Uterus (tissue), 4 donors: Measurements from ENCODE around the gene SERHL2. TPM values are rescaled to one million over a fixed set of nuclear protein-coding genes. Genes with fewer than 3 reads are reported as not detected.
A peak's percentile ranks its signal among the peaks of the same experiment; 100 is the strongest.
"Not testable (repeated sequence)": the region's sequence is repeated elsewhere in the genome, so short reads cannot be mapped to it uniquely, and the experiment has no call there.

Source experiments
- DNase-seq, 2 donors: peaks; one replicate each; pipeline ENCODE4 v3.0.0-alpha.2; 2019 to 2020
- H3K27ac ChIP-seq, 2 donors: fragments of 200-600 bp; sonication (generic); 1 replicate in 1 of 2; 2 replicates in 1 of 2; pipeline ENCODE4 v1.5.1; 2016 to 2018
- H3K27me3 ChIP-seq, 2 donors: fragments of 200-600 bp; sonication (generic); one replicate each; pipeline ENCODE4 v1.5.1; 2018 to 2019; ENCODE audit warnings: control low read depth in 1 of 2
- H3K36me3 ChIP-seq, 2 donors: fragments of 200-600 bp; sonication (generic); one replicate each; pipeline ENCODE4 v1.5.1; 2019; ENCODE audit warnings: control low read depth in 1 of 2
- H3K4me1 ChIP-seq, 2 donors: fragments of 200-600 bp; sonication (generic); one replicate each; pipeline ENCODE4 v1.5.1; 2018 to 2019; ENCODE audit warnings: control low read depth in 1 of 2
- H3K4me3 ChIP-seq, 2 donors: fragments of 200-600 bp; sonication (generic); 1 replicate in 1 of 2; 2 replicates in 1 of 2; pipeline ENCODE4 v1.5.1; 2018 to 2019; ENCODE audit warnings: mild to moderate bottlenecking in 1 of 2
- H3K9me3 ChIP-seq, 2 donors: fragments of 200-600 bp; sonication (generic); one replicate each; pipeline ENCODE4 v1.5.1; 2019; ENCODE audit warnings: control low read depth in 1 of 2
- POLR2A ChIP-seq, 2 donors: fragments of 450-650 bp; IDR thresholded peaks; one replicate each; pipeline ENCODE4 v1.6.1; 2016; ENCODE audit warnings: antibody characterized with exemption in 2 of 2, mild to moderate bottlenecking in 1 of 2, moderate library complexity in 1 of 2
- intact Hi-C: fragments of 100-400 bp; cut with DNase I; formaldehyde crosslinking; loops from one replicate; pipeline ENCODE4 v1.15.1; 2023; ENCODE audit warnings: low total_unique reads
- total RNA-seq, 4 donors: library from RNA; depleted of rRNA in 3 of 4; stranded (reverse); fragments of >200 nt in 3 of 4; gene quantifications; one replicate each; pipeline versions ENCODE4 v1.1.0 to v1.2.4, GENCODE V29; 2014 to 2023
- TF ChIP-seq, protein P1 (sequence below), 4 experiments: fragments of 200-600 bp in 2 of 4; fragments of 450-650 bp in 2 of 4; sonication (generic) in 2 of 4; IDR thresholded peaks; one replicate each; pipeline ENCODE4 v1.5.1; 2016 to 2019; ENCODE audit warnings: antibody characterized with exemption in 4 of 4, mild to moderate bottlenecking in 2 of 4, moderate library complexity in 1 of 4
- donor health status: DM: yes; HTN: yes; CAD: no.

The SERHL2 gene
- total RNA-seq, 4 donors from 2014 or later: 3.6 to 9.9 (median 6.7) TPM

DNA sequence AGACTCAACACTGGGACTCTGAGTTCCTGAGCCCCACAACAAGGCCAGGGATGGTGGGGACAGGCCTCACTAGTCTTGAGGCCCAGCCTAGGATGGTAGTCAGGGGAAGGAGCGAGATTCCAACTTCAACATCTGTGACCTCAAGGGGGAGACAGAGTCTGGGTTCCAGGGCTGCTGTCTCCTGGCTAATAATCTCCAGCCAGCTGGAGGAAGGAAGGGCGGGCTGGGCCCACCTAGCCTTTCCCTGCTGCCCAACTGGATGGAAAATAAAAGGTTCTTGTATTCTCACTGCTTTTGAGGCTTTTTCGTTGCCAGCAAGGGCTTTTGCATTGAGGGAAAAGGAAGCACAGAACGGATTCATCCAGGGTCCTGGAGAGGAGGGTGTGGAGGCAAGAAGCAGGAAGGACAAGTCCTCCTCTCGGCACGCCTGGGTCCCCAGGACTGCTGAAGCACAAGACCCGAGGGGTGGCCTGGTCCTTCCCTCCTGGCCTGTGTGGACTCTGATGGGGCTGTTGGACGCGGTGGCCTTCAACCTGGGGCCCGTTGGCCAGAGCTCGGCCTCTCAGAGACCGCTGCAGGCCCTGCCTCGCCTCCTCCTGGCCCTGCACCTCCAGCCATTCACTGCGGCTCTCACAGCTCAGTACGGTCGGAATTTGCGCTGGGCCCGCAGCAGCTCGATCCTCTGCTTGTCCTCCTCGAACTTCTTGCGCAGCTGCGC is 41.3 kb upstream of the SERHL2 start:
- H3K36me3 ChIP-seq, H3K4me1 ChIP-seq, H3K27me3 ChIP-seq, intact Hi-C loops, H3K9me3 ChIP-seq, H3K4me3 ChIP-seq: not testable (repeated sequence)
- H3K27ac ChIP-seq: peak overlapping the region; percentile 20 to 26
- DNase-seq: peak; percentile 33 to 39
- TF ChIP-seq, protein P1, sequence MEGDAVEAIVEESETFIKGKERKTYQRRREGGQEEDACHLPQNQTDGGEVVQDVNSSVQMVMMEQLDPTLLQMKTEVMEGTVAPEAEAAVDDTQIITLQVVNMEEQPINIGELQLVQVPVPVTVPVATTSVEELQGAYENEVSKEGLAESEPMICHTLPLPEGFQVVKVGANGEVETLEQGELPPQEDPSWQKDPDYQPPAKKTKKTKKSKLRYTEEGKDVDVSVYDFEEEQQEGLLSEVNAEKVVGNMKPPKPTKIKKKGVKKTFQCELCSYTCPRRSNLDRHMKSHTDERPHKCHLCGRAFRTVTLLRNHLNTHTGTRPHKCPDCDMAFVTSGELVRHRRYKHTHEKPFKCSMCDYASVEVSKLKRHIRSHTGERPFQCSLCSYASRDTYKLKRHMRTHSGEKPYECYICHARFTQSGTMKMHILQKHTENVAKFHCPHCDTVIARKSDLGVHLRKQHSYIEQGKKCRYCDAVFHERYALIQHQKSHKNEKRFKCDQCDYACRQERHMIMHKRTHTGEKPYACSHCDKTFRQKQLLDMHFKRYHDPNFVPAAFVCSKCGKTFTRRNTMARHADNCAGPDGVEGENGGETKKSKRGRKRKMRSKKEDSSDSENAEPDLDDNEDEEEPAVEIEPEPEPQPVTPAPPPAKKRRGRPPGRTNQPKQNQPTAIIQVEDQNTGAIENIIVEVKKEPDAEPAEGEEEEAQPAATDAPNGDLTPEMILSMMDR (IDR thresholded peaks at IDR 0.05): peak in 3 of 4 experiments; percentile 26 to 57 (median 32)

DNA sequence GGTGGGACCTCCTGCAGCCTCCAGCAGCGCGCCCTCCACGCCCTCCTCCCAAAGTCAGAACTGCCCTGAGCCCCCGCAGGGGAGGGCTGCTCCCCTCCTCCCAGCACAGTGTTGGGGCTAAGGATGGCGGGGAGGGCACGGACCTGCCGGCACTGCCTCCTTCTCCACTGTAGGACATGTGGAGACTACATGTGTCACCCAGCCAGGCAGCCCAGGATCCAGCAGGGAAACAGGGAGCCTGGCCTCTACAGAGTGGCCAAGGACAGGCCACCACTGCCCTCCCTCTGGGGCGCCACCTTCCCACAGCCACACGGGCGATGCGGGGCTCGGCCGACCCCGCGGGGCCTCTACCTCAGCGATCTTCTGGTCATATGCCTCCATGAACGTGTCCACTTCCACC is 39.4 kb upstream of the SERHL2 start:
- DNase-seq, intact Hi-C loops: not testable (repeated sequence)

DNA sequence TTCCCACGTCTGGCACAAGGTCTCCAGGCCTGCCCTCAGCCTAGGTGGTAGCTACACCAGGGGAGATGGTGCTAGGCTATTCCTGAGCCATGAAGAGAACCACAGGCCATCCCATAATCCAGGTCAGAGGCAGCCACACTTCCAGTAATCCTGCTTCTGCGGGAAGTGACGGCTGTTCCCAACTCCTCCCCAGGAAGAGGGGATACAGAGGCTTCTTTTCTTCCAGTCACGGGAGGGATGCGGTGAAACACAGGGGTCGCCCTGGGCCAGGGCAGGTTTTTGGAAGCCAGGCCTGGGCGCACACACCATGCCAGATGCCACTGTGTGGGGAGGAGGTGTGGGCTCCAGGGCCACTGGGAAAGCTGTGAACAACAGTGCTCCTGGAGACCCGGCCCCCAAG is 38.5 kb upstream of the SERHL2 start:
- H3K36me3 ChIP-seq, DNase-seq, intact Hi-C loops: not testable (repeated sequence)

More for the DNA sequence above, 39.4 kb upstream of the SERHL2 start:
- not testable (repeated sequence) for H3K36me3 ChIP-seq, H3K27ac ChIP-seq, H3K9me3 ChIP-seq, H3K4me1 ChIP-seq, H3K27me3 ChIP-seq, H3K4me3 ChIP-seq

DNA sequence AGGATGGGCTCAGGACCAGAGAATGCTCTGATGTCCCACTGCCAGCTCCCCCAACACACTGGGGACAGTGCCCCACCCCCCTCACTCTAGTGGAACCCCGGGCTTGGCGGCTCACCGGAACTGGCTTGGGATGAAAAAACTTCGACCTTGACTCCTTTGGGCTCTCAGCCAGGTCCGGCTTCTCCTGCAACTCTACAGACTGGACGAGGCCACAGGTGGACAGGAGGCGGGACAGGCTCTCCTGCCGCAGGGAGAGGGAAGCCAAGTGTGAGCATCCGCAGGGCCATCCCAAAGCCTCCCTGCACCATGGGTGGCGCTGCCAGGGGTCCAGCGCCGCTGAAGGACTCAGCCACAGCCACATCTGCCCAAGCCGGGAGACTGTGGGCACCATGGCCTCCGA is 37.9 kb upstream of the SERHL2 start:
- no peak overlapping the region for H3K27ac ChIP-seq
- H3K36me3 ChIP-seq: no peaks in the 10 kb centered on the region
- no peaks in the 10 kb centered on the region for H3K4me1 ChIP-seq
- H3K9me3 ChIP-seq: no peaks in the 10 kb centered on the region
- H3K27me3 ChIP-seq: no peaks in the 10 kb centered on the region
- DNase-seq: no peak
- TF ChIP-seq, protein P1 (IDR thresholded peaks at IDR 0.05): no peak
- no peak for TF ChIP-seq POLR2A (IDR thresholded peaks at IDR 0.05)
- H3K4me3 ChIP-seq: no peak overlapping the region
- intact Hi-C loops: no loop called here

More for the DNA sequence above, 38.5 kb upstream of the SERHL2 start:
- not testable (repeated sequence) for H3K4me1 ChIP-seq, H3K27ac ChIP-seq, H3K4me3 ChIP-seq, H3K27me3 ChIP-seq, H3K9me3 ChIP-seq

DNA sequence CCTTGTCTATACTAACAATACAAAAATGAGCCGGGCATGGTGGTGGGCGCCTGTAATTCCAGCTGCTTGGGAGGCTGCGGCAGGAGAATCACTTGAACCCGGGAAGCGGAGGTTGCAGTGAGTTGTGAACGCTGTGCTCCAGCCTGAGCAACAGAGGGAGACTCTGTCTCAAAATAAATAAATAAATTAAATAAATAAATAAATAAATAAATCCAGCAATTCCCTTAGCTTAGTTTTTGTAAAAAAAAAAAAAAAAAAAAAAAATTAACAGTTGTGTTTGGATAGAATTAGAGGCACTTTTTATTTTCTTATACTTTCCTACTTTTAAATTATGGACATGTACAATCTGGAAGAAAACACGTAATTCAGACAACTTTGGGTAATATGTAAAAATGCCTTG is 36.7 kb upstream of the SERHL2 start:
- H3K4me3 ChIP-seq, H3K36me3 ChIP-seq, H3K27ac ChIP-seq, H3K27me3 ChIP-seq, H3K9me3 ChIP-seq, H3K4me1 ChIP-seq, intact Hi-C loops, DNase-seq: not testable (repeated sequence)

DNA sequence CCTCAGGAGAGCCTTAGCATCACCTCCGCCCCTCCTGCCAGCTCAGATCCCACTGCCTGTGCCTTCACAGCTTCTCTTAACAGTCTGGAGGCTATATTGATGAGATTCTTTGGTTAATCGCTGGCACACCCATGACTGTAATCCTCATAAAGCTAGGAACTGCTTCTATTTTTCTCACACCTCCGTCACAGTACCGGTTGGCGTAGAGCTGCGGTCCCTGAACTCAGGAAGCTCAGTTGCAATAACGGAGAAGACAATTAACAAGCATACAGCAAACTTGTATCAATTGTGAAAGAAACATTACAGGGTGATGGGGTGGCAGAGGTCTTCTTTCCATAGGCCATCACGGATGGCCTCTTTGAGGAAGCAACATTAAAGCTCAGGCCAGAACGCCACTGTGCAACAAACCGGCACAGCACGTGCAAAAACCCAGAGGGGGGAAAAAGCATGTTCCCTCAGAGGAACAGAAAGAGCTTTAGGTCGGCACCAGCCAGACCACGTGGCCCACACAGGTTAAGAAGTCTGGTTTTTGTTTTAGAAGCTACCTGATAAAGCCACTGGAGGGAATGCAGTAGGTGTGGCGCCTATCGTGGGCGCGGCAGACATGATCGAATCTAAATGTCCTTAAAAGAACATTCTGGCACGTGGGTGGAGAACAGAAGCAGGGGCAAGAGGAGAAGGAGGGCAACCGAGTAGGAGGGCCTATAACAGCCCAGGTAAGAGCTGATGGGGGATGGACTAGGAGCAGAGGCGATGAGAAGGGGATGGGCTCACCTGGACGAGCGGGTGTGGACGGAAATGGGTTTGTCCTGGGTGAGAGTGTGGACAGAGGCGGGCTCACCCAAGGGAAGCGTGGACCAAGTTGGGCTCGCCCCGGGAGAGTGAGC is 34.9 kb upstream of the SERHL2 start:
- H3K27ac ChIP-seq: peak overlapping the region; percentile 80 to 81
- not testable (repeated sequence) for H3K27me3 ChIP-seq
- peak overlapping the region; percentile 86 to 91 for H3K4me3 ChIP-seq

More for the DNA sequence above, 34.9 kb upstream of the SERHL2 start:
- H3K9me3 ChIP-seq, DNase-seq, intact Hi-C loops, H3K36me3 ChIP-seq, H3K4me1 ChIP-seq: not testable (repeated sequence)
